ENCODE measurements around the gene MARCO.

Gene MARCO, protein sequence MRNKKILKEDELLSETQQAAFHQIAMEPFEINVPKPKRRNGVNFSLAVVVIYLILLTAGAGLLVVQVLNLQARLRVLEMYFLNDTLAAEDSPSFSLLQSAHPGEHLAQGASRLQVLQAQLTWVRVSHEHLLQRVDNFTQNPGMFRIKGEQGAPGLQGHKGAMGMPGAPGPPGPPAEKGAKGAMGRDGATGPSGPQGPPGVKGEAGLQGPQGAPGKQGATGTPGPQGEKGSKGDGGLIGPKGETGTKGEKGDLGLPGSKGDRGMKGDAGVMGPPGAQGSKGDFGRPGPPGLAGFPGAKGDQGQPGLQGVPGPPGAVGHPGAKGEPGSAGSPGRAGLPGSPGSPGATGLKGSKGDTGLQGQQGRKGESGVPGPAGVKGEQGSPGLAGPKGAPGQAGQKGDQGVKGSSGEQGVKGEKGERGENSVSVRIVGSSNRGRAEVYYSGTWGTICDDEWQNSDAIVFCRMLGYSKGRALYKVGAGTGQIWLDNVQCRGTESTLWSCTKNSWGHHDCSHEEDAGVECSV

DNA sequence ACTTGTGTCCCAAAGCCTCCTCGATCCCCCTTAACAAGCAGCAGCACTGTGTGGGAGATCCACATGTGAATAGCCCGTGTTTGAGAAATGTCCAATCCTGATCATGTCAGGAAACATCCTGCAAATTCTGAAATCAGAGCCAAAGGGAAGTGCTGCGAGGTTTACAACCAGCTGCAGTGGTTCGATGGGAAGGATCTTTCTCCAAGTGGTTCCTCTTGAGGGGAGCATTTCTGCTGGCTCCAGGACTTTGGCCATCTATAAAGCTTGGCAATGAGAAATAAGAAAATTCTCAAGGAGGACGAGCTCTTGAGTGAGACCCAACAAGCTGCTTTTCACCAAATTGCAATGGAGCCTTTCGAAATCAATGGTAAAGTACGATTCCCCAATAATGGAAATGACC, at the start of gene MARCO:
Gene MARCO (plus strand): TSS at position 164 of the 400 bp plus-strand sequence. CDS start 107 bp downstream, at position 271.
- DNase-seq (ENCODE audit: low spot score): no peak

DNA sequence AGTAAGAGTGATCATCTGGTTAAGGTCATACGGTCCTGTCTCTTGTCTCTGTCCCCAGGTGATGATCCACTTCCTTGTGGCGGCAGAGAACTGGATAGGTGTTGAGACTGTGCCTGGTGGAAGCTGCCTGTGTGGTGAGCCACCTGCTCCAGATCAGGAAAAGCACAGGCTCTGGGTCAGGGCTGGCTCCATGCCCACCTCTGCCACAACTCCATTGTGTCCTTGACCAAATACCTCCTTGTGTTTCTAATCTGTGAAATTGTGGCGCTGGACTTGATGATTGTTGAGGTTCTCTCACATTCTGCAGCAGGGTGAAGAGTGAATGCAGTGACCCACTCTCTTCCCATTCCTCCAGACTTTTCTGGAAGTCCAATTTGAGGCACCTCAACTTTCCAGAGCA, 48.9 kb upstream of the MARCO start:
- no peak for DNase-seq (ENCODE audit: low spot score)

DNA sequence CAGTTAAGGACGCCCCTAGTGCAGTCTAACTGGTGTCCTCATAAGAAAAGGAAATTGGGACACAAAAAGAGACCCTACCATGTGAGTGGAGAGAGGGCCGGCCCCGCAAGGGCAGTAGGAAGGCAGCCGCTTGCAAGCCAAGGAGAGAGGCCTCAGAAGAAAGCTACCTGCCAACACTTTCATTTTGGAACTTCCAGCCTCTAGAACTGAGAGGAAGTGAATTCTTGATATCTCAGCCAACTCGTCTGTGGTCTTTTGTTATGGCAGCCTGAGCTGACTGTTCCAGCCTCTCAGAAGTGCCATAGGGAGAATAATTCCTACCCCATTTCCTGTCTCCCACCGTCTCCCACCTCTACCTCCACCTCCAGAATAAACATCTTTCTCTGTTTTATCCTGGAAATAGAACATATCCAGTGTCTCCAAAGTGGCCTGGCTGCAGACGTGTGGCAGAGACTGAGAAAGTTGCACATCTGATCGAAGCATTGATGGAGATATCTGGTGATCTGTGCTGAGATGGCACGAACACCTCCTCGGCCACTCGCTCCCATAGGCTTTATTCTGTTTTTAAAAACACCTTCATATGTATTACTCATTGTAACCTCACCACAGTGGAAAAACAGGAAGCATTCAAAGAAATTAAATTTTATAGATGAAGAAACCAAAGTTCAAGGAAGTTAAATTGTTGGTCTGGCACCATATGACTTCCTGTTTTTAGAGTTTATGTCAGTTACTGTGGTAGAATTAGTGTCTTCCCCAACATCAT, 39.5 kb upstream of the MARCO start:
- no peak for DNase-seq (ENCODE audit: low spot score)

DNA sequence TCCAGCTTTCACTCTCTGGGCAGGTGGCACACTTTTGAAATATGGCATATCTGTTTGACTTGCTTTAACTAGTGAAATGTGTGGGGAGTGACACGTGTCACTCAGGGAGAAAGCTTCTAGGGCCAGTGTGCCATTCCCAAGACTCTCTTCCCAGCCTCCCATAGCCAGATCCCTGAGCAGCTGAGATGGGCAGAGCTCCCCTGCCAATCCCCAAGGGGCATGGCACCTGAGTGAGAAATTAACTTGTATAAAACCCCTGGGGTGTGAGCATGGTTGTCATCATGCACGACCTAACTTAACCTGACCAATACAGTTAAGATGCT, 39.0 kb upstream of the MARCO start:
- no peak for DNase-seq (ENCODE audit: low spot score)

DNA sequence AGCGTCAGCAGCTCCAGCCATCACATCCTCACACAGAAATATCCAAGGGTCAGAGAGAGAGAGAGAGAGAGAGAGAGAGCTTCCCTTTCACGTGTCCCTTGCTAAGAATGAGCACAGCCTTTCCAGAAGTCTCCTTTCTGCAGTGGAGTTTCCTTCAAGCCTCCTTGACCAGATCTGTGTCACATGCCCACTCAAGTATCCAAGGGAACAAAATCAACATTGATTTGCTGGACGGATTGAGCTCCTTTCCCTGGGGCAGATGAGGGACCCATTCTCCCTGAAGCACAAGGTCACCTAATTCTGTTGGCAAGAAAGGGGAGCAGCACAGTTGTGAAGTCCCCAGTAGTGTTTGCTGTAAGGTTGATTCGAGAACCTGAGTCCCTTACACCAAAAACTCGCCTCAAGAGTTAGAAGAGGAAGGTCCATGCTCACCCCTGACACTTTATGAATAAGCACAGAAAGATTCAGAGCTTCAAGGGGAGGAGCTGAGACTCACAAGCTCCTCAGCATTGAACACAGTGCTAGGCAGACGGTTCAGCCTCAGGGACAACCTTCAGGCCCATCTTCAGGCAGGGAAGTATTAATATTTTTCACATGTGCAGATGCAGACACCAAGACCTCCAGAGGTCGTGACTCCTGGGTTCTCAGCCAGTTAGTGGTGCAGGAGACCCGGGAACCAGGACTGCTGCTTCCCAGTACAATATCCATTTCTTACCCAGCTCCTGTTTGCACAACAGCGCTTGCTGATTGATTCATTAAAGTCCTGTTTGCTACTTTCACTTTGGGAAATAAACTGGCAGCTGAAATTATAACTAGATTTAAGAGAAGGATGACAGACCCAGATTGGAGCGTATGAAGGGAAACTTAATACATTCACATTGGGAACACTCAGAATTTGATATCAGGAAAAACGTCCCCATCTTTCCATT, 38.2 kb upstream of the MARCO start:
- DNase-seq (ENCODE audit: low spot score): no peak

DNA sequence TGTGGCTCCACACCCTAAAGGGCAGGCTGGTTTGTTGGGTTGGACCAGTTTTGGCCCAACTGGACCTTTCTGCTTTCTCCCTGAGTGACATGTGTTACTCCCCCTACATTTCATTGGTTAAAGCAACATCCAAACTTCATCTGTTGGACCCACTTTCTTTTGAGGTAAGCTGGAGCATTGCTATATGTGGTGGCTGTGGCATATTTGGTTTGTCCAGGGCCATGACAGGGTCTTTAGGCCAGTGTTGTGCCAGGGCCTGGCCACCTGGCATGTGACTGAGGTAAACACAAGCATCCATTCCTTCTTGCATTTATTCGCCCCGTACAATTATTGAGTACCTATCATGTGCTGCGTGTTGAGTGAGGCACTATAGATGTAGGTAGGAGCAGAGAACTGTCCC, 36.8 kb upstream of the MARCO start:
- no peak for DNase-seq (ENCODE audit: low spot score)

DNA sequence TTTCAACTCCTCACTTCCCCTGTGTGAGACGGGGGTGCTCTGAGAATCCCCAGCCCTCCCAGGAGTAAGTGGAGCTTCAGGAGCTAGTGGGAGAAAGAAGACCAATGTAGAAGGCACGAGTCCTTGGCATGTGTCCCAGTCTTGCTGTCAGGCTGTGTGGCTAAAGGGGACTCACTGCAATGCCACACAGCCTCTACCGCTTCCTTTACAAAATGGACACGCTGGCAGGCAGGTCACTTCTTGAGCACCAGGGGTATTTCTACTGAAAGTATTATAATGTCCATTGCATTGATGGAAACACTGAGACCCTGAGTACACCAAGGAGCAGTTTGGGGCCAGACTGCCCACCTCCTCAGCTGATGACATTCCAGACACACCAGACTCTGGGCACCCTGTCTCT, 35.8 kb upstream of the MARCO start:
- DNase-seq (ENCODE audit: low spot score): no peak

DNA sequence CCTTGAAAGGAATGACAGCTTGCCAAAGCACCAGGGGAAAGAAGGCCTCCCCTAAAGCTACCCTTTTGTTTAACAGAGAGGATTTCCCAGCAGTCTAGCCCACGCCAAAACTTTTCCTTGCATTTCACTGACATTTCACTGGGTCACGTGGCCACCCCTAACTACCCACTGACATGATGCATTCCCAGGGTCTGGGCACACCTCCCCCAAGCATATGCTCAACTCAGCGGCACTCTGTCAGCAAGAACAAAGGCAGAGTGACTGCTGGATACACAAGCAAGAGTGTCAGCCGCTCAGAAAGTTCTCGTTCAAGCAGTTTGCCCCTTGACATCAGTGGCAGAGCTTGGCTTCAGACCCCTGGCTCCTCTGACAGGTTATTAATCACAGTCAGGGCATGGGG, 34.2 kb upstream of the MARCO start:
- DNase-seq (ENCODE audit: low spot score): no peak

DNA sequence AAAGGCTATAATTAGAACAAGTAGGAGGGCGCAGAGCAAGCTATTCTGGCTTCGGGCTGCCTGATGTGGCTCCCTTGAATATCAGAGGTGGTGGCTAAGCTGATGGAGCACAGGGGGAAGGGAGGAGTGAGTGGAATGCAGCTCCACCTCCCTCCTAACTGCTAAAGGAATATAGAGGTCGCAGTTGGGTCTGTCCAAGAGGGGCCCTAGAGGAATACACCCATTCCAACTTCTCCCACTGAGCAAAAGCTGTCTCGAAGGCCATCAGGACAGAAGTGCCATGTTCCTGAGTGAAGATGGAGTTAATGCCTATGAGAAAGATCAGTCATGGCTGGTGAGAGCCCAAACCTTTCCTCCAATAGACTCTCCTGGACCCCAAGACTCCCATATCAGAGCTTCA, 32.8 kb upstream of the MARCO start:
- no peak for DNase-seq (ENCODE audit: low spot score)

DNA sequence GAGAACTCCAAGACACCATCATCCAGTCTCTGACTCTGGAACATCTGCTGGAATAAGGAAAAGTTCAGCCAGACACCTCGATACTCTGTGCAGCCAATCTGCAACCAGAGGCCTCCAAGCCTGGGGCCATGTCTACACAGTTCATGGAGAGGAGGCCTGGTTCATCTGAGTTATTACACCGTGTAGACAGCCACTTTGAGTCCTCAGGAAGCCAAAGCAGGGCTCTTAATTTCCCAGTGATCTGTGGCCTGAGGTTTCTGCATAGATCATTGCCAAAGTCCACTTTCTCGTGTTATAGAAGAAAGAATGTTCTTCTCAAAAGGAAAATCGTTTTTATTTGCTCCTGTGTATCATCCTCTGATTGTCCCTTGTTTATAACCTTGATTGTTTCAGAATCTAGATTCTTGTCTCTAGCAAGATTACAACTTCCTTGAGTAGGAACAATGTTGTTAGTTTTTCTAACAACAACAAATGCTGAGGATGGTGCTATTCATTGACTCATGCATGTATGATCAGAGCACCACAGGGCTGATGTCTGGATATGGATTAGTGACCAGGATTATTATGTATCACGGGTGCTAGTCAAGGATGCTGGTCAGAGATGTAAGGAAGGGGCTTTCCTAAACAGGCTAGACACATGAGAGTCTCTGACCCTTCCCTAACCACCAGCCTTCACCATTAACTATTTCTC, 30.7 kb upstream of the MARCO start:
- no peak for DNase-seq (ENCODE audit: low spot score)

DNA sequence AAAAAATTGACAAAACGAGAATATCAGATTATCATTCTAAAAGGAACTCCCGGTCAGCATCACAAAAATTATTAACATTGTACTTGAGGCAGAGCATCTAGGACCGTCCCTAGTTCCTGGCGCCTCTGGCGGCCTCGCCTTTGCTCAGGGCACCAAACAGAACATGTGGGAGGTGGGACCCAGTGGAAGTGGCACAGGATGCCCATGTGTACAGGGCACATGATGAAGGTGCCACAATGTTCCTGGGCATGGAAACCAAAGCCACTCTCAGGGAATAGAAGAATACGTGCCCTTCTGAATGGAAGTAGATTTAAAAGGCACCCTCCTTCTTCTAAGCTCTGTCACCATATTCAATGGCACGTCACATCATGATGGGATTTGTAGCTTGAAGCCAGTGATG, 30.1 kb upstream of the MARCO start:
- no peak for DNase-seq (ENCODE audit: low spot score)

DNA sequence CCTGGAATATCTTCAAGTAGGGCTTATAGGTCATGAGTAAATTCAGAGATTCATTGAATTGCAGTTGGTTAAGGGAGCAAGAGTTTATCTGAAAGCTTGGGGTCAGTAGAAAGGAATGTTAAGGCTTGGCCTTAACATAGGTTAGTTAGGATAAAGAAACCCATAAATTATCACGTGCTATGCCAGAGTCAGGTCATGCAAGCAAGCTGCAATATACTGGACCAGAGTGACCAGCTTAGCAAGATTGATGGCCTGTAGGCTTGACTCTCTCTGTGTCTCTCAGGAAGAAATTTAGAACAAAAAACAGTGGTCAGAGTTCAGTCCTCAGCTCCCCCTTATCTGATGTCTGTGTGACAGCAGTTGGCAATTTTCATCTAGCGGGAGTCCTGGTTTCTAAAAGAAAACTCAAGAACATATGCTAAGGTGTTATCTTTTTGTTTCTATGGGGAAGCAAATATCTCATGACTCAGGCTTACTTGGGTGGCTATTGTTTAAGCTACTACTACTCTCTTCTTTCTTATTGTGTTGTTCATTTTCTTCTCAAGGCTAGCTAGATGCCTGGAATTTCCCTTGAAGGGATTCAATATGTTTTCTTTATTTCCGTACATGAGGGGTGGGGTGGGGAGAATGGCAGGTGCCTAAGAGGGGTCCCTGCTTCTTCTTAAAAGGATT, 28.7 kb upstream of the MARCO start:
- DNase-seq (ENCODE audit: low spot score): no peak

DNA sequence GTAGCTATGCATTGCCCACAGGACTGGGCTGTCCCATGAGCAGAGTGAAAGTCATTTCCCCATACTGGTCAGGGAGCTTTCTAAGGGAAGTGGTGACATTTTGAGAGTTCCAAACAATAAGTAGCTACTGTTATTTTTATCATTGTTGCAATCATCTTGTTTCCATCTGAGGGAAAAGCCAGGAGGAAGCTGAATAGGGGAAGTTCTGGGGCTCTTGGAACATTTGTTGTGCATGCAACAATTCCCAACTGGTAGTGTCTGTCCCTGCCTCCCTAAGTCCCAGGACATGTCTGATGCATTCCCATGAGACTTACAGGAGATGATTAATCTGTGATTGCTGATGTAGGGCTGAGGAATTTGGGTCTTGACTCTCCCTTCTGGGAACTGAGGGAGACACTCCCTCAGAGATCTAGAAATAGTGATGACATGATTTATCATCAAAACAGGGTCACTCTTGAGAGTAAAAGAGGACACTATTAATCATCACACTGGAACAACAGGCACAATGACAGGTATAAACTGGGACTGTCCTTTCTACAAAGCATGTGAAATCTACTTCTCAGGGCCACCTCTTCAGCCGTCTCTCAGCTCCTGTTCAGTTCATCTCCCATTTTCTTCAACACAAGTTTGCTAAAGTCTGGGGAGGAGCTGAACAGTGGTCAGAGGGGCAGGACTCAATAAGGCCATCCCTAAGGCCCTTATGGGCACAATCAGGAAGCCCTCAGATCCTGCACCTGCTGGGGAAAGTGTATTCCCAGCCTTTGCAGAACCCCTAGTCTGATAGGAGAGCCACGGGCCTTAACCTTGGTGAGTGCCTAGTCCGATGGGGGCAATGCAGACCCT, 28.0 kb upstream of the MARCO start:
- DNase-seq (ENCODE audit: low spot score): no peak

DNA sequence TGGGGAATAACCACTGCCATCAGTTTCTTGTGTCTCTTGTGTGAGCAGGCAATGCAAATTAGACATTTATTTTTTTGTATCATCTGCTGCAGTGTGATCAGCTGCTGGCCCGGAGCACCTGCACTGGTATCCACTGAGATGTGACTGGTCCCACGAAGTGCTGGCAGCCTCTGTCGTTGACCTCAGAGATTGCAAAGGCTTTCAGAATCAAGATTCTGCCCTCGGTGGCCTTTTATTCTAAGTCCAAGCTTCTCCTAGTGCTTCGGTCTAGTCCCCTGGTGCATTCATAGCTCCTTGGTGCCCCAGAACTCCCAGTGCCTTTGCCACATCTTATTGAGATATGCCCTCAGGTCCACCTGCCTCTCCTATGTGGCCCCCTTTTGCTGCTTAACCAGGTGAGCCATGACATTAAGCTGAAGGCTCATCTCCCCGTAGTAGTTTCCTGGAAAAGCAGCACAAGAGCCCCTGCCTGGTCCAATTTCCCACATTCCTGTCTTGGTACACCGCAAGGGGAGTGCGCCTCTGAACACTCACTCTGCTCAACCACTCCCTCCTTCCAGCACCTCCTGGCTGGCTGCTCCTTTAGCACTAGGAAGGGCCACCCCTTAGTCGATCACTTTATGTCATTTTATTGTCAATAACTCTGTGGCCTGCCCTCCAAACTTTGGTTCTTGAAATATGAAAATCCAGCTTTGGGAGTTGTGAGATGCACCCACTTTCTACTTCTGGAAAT, 27.1 kb upstream of the MARCO start:
- DNase-seq (ENCODE audit: low spot score): no peak

DNA sequence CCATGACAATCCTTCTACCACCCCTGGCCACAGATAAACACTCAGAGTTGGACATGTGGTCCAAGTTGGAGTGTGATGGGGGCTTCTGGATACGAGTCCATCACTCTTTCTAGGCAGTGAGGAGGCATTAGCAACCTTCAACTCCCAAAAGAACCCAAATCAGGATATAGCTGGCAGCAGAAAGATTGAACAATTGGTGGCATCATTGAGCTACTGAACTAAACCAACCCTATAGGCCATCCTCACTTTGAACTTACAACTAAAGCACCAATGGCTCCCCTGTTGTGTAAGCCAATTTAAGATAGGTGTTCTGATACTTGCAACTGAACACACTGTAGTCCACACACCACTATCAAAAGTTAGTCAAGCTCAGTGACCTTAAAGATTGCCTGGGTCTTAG, 24.0 kb upstream of the MARCO start:
- no peak for DNase-seq (ENCODE audit: low spot score)

DNA sequence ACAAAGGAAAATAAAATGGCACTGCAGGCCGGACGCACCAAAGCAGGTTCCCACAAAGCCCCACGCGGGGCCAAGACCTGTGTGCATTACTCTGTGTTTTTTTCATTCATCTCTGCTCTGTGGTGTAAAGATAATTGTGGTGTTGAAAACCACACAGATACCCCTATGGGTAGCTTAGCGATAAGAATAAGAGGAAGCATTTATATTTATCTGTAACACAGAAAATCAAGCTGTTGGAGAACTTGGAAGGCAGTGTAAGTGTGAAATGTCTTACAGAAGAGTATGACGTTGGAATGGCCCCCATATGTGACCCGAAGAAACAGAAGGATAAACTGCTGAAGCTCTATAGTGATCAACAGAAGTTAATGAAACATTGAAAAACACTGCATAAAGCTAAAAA, 20.3 kb upstream of the MARCO start:
- DNase-seq (ENCODE audit: low spot score): no peak

DNA sequence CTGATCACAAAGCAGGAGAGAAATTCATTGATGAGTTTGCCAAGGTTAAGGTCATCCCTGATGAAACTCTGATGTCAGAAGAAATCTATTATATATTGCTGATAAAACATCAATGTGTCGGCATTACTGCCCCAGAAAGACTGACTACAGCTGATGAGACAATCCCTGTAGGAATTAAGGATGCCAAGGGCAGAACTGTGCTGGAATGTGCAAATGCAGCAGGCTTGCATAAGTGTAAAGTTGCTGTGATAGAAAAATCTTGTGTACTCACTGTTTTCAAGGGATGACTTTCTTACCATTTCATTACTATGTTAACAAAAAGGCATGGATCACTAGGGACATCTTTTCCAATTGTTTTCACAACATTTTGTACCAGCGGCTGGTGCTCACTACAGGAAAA, 19.7 kb upstream of the MARCO start:
- no peak for DNase-seq (ENCODE audit: low spot score)

DNA sequence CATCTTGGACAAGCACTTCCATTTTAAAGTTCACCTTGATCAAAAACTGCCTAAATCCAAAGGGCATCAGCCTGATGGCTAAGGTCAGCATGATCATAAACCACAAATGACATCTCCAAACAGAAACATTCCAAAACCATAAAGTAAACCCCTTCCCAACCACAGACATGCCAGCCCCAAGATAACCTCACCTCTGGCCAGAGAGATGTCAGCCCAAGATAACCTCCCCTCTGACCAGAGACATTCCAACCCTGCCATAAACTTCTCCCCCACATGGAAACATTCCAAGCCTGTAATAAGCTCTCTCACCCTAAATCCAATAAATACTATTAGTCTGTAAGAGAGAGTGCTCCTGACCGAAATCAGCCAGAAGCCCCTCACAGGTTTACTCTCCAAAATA, 18.6 kb upstream of the MARCO start:
- DNase-seq (ENCODE audit: low spot score): no peak

DNA sequence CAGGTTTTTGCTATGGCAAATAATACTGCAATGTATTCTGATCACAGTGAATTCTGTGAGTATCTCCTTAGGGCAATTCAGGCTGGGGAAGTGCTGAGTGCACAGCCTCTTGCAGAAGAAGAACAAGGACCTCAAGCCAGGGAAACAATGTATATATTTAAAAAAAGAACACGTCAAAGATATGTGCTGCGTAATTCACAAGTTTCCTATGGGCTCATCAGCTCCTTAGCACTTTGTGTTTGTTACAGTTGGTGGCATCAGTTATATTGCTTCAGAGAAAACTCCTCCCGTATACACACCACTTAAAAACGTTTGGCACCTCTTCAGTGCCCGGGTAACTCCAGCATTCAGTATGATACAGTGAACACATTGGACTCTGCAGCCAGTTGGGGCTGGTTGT, 16.5 kb upstream of the MARCO start:
- no peak for DNase-seq (ENCODE audit: low spot score)

DNA sequence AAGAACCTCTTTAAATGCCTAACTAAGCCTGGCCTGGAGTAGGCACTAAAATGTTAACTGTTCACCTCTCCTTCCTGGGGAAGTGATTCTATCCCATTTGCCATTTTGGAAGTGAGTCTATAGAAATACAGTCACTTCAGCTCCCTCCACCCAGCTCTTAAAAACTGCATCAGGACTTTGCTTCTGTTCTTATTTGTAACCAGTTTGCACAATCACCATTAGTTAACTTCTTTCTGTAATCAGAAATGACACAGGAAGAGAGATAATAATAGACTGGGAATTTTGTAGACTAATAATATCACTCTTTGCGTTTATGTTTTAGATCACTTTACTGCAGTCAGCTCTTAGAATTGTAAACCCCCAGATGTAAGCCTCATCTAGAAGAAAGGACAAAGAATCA, 16.0 kb upstream of the MARCO start:
- DNase-seq (ENCODE audit: low spot score): no peak

All from CD4-positive, alpha-beta T cell treated with Interleukin-2 at 100 ng/mL for 4 hours (primary cell).